Stimulated activated effector memory CD8-positive, alpha-beta T cell treated with anti-CD3 and anti-CD28 coated beads, Interleukin-12 subunit alpha, Interleukin-12 subunit beta, amount 100 ng/mL, for 72 hours (primary cell): Measurements from ENCODE around the gene ERP44.
A peak's percentile ranks its signal among the peaks of the same experiment; 100 is the strongest.

Source experiments
- ATAC-seq: fragments of 150-1000 bp; cut with Tn5 transposase; 2 replicates; pipeline ENCODE4 v1.10.0; 2021
- DNase-seq, 2 donors: peaks; one replicate each; pipeline ENCODE4 v3.0.0; 2021 to 2022; ENCODE audit warnings: low spot score in 2 of 2
- H3K27ac Mint-ChIP-seq: one replicate; pipeline ENCODE4 v1.8.0; 2022; ENCODE audit warnings: mild to moderate bottlenecking, mixed read lengths
- H3K36me3 Mint-ChIP-seq: one replicate; pipeline ENCODE4 v1.8.0; 2022; ENCODE audit warnings: mild to moderate bottlenecking, mixed read lengths
- H3K4me1 Mint-ChIP-seq: one replicate; pipeline ENCODE4 v1.8.0; 2022; ENCODE audit warnings: mixed read lengths
- H3K4me3 Mint-ChIP-seq: one replicate; pipeline ENCODE4 v1.8.0; 2022; ENCODE audit warnings: mild to moderate bottlenecking, mixed read lengths
- H3K9me3 Mint-ChIP-seq: one replicate; pipeline ENCODE4 v1.8.0; 2022; ENCODE audit warnings: mixed read lengths

Gene ERP44

GRCh38 chr9:99970481-99970880 lies 128.3 kb downstream of the ERP44 start:
- ATAC-seq (no peak), DNase-seq (no peak)
- H3K4me3 Mint-ChIP-seq: no peak overlapping the region
- H3K36me3 Mint-ChIP-seq: peaks cover 27% of the 10 kb centered on the region
- no peak overlapping the region for H3K27ac Mint-ChIP-seq
- H3K9me3 Mint-ChIP-seq: no peaks in the 10 kb centered on the region
- H3K4me1 Mint-ChIP-seq: no peaks in the 10 kb centered on the region

- ATAC-seq (no peak), DNase-seq (no peak)
- H3K4me3 Mint-ChIP-seq: no peak overlapping the region
- H3K27ac Mint-ChIP-seq: peak overlapping the region; percentile 53
- H3K4me1 Mint-ChIP-seq: no peaks in the 10 kb centered on the region
- H3K36me3 Mint-ChIP-seq: peaks cover 27% of the 10 kb centered on the region
- no peaks in the 10 kb centered on the region for H3K9me3 Mint-ChIP-seq
These were observed 131.3 kb downstream of the ERP44 start for GRCh38 chr9:99967457-99967856.

GRCh38 chr9:99966716-99967115 lies 132.1 kb downstream of the ERP44 start:
- Mint-ChIP-seq H3K4me3 (no peak overlapping the region), H3K9me3 (no peaks in the 10 kb centered on the region), H3K4me1 (no peaks in the 10 kb centered on the region), H3K36me3 (peaks cover 27% of the 10 kb centered on the region), H3K27ac (no peak overlapping the region)
- ATAC-seq (no peak), DNase-seq (no peak)

- H3K36me3 Mint-ChIP-seq: peaks cover 32% of the 10 kb centered on the region
- no peaks in the 10 kb centered on the region for H3K9me3 Mint-ChIP-seq
- no peak overlapping the region for H3K27ac Mint-ChIP-seq
- no peak overlapping the region for H3K4me3 Mint-ChIP-seq
- no peaks in the 10 kb centered on the region for H3K4me1 Mint-ChIP-seq
- DNase-seq: no peak
- no peak for ATAC-seq
These were observed 132.8 kb downstream of the ERP44 start for GRCh38 chr9:99966001-99966400.

- H3K4me3 Mint-ChIP-seq: no peak overlapping the region
- no peaks in the 10 kb centered on the region for H3K4me1 Mint-ChIP-seq
These were observed 134.5 kb downstream of the ERP44 start for GRCh38 chr9:99964336-99964735.

GRCh38 chr9:99962680-99963261 lies 136.0 kb downstream of the ERP44 start:
- no peaks in the 10 kb centered on the region for H3K4me1 Mint-ChIP-seq
- ATAC-seq: no peak
- no peaks in the 10 kb centered on the region for H3K9me3 Mint-ChIP-seq
- peaks cover 39% of the 10 kb centered on the region for H3K36me3 Mint-ChIP-seq
- H3K4me3 Mint-ChIP-seq: no peak overlapping the region
- no peak overlapping the region for H3K27ac Mint-ChIP-seq
- DNase-seq: no peak

More at GRCh38 chr9:99964336-99964735, 134.5 kb downstream of the ERP44 start:
- DNase-seq: no peak
- H3K27ac Mint-ChIP-seq: no peak overlapping the region
- no peak for ATAC-seq
- no peaks in the 10 kb centered on the region for H3K9me3 Mint-ChIP-seq
- peaks cover 43% of the 10 kb centered on the region for H3K36me3 Mint-ChIP-seq

- Mint-ChIP-seq H3K4me3 (no peak overlapping the region), H3K9me3 (no peaks in the 10 kb centered on the region), H3K27ac (no peak overlapping the region), H3K4me1 (peaks cover 13% of the 10 kb centered on the region), H3K36me3 (peaks cover 45% of the 10 kb centered on the region)
- DNase-seq: no peak
- peak; percentile 68 for ATAC-seq
These were observed 143.2 kb downstream of the ERP44 start for GRCh38 chr9:99955606-99956005.

GRCh38 chr9:99954819-99955218 lies 144.0 kb downstream of the ERP44 start:
- DNase-seq (no peak), ATAC-seq (peak; percentile 95)
- H3K4me3 Mint-ChIP-seq: peak overlapping the region; percentile 1
- H3K27ac Mint-ChIP-seq: peak overlapping the region; percentile 48
- H3K4me1 Mint-ChIP-seq: peaks cover 13% of the 10 kb centered on the region
- peaks cover 38% of the 10 kb centered on the region for H3K36me3 Mint-ChIP-seq
- H3K9me3 Mint-ChIP-seq: no peaks in the 10 kb centered on the region

- peaks cover 13% of the 10 kb centered on the region for H3K4me1 Mint-ChIP-seq
- H3K9me3 Mint-ChIP-seq: no peaks in the 10 kb centered on the region
- H3K4me3 Mint-ChIP-seq: no peak overlapping the region
- peak; percentile 81 for ATAC-seq
- DNase-seq: no peak
- no peak overlapping the region for H3K27ac Mint-ChIP-seq
- peaks cover 31% of the 10 kb centered on the region for H3K36me3 Mint-ChIP-seq
These were observed 144.8 kb downstream of the ERP44 start for GRCh38 chr9:99953861-99954507.

- no peak for DNase-seq
- Mint-ChIP-seq H3K4me1 (no peaks in the 10 kb centered on the region), H3K9me3 (no peaks in the 10 kb centered on the region), H3K27ac (no peak overlapping the region), H3K4me3 (no peak overlapping the region), H3K36me3 (peaks cover 29% of the 10 kb centered on the region)
- ATAC-seq: no peak
These were observed 149.9 kb downstream of the ERP44 start for GRCh38 chr9:99948896-99949295.

GRCh38 chr9:99948482-99948881 lies 150.3 kb downstream of the ERP44 start:
- no peaks in the 10 kb centered on the region for H3K4me1 Mint-ChIP-seq
- H3K27ac Mint-ChIP-seq: no peak overlapping the region
- no peak overlapping the region for H3K4me3 Mint-ChIP-seq

GRCh38 chr9:99947395-99947794 lies 151.4 kb downstream of the ERP44 start:
- H3K27ac Mint-ChIP-seq: no peak overlapping the region
- H3K4me3 Mint-ChIP-seq: no peak overlapping the region
- ATAC-seq: no peak
- no peaks in the 10 kb centered on the region for H3K4me1 Mint-ChIP-seq
- peaks cover 20% of the 10 kb centered on the region for H3K36me3 Mint-ChIP-seq
- DNase-seq: no peak
- H3K9me3 Mint-ChIP-seq: no peaks in the 10 kb centered on the region

More at GRCh38 chr9:99948482-99948881, 150.3 kb downstream of the ERP44 start:
- no peak for DNase-seq
- Mint-ChIP-seq H3K36me3 (peaks cover 25% of the 10 kb centered on the region), H3K9me3 (no peaks in the 10 kb centered on the region)
- no peak for ATAC-seq

GRCh38 chr9:99936947-99937587 lies 161.7 kb downstream of the ERP44 start:
- peaks cover 16% of the 10 kb centered on the region for H3K4me1 Mint-ChIP-seq
- H3K27ac Mint-ChIP-seq: no peak overlapping the region
- peaks cover 4% of the 10 kb centered on the region for H3K36me3 Mint-ChIP-seq
- DNase-seq (no peak), ATAC-seq (no peak)
- H3K4me3 Mint-ChIP-seq: no peak overlapping the region
- peaks cover 9% of the 10 kb centered on the region for H3K9me3 Mint-ChIP-seq

GRCh38 chr9:99931155-99931840 lies 167.5 kb downstream of the ERP44 start:
- Mint-ChIP-seq H3K36me3 (peaks cover 36% of the 10 kb centered on the region), H3K4me3 (no peak overlapping the region)

GRCh38 chr9:99929652-99930051 lies 169.1 kb downstream of the ERP44 start:
- DNase-seq (no peak), ATAC-seq (no peak)
- no peak overlapping the region for H3K27ac Mint-ChIP-seq
- peaks cover 9% of the 10 kb centered on the region for H3K9me3 Mint-ChIP-seq
- H3K4me1 Mint-ChIP-seq: peaks cover 13% of the 10 kb centered on the region
- H3K4me3 Mint-ChIP-seq: no peak overlapping the region
- peaks cover 47% of the 10 kb centered on the region for H3K36me3 Mint-ChIP-seq

More at GRCh38 chr9:99931155-99931840, 167.5 kb downstream of the ERP44 start:
- H3K9me3 Mint-ChIP-seq: no peaks in the 10 kb centered on the region
- ATAC-seq: no peak
- DNase-seq: no peak
- H3K4me1 Mint-ChIP-seq: peaks cover 19% of the 10 kb centered on the region
- no peak overlapping the region for H3K27ac Mint-ChIP-seq
